Activated T-helper 1 cell treated with Interleukin-2 at 50 U/mL for 16 hours (primary cell): Measurements from ENCODE around the gene ENTPD7.
"Not testable (repeated sequence)": the region's sequence is repeated elsewhere in the genome, so short reads cannot be mapped to it uniquely, and the experiment has no call there.

ENCODE experiments used
- DNase-seq: peaks from one replicate; pipeline ENCODE4 v3.0.0-alpha.2; 2020; ENCODE audit warnings: low read depth

ENTPD7 gene

GRCh38 chr10:99693933-99694583 is 34.7 kb downstream of the ENTPD7 start:
- no peak for DNase-seq

GRCh38 chr10:99695761-99696160 is 36.5 kb downstream of the ENTPD7 start:
- no peak for DNase-seq

- DNase-seq, result no peak
These were observed 39.3 kb downstream of the ENTPD7 start for GRCh38 chr10:99698504-99699080.

GRCh38 chr10:99700649-99701048 is 41.3 kb downstream of the ENTPD7 start:
- no peak for DNase-seq

GRCh38 chr10:99708428-99709012 is 49.2 kb downstream of the ENTPD7 start:
- DNase-seq, result no peak

GRCh38 chr10:99709480-99710229 is 50.3 kb downstream of the ENTPD7 start:
- no peak for DNase-seq

- no peak for DNase-seq
These were observed 51.9 kb downstream of the ENTPD7 start for GRCh38 chr10:99711129-99711719.

- DNase-seq, result no peak
These were observed 55.1 kb downstream of the ENTPD7 start for GRCh38 chr10:99714446-99714845.

- DNase-seq, result no peak
These were observed 61.1 kb downstream of the ENTPD7 start for GRCh38 chr10:99720387-99720786.

GRCh38 chr10:99730026-99730425 is 70.7 kb downstream of the ENTPD7 start:
- no peak for DNase-seq

- DNase-seq, result no peak
These were observed 72.2 kb downstream of the ENTPD7 start for GRCh38 chr10:99731306-99732032.

- peak; percentile 92 for DNase-seq
These were observed 72.9 kb downstream of the ENTPD7 start, which contains the start of the genes COX15 and CUTC for GRCh38 chr10:99732033-99732842. TSS of gene COX15 (minus strand) at chr10:99732127. CDS start at chr10:99732049, 78 bp downstream. TSS of gene CUTC (plus strand) at chr10:99732234. CDS start at chr10:99732349, 115 bp downstream.

- DNase-seq, result no peak
These were observed 74.1 kb downstream of the ENTPD7 start for GRCh38 chr10:99733366-99733765.

- DNase-seq, result not testable (repeated sequence)
These were observed 74.8 kb downstream of the ENTPD7 start for GRCh38 chr10:99734111-99734510.

GRCh38 chr10:99740260-99740659 is 81.0 kb downstream of the ENTPD7 start:
- DNase-seq, result no peak

GRCh38 chr10:99740933-99741559 is 81.7 kb downstream of the ENTPD7 start:
- no peak for DNase-seq

GRCh38 chr10:99742254-99742653 is 82.9 kb downstream of the ENTPD7 start:
- no peak for DNase-seq

GRCh38 chr10:99742701-99743100 is 83.4 kb downstream of the ENTPD7 start:
- DNase-seq, result no peak

- no peak for DNase-seq
These were observed 84.5 kb downstream of the ENTPD7 start for GRCh38 chr10:99743841-99744240.

GRCh38 chr10:99746166-99746565 is 86.9 kb downstream of the ENTPD7 start:
- DNase-seq, result not testable (repeated sequence)
